ENCODE results near the gene RAPGEF4. TPM values are rescaled to one million over a fixed set of nuclear protein-coding genes. Genes with fewer than 3 reads are reported as not detected.

The RAPGEF4 gene
- total RNA-seq, 4 donors from 2014 or later = 2.5 to 7.9 (median 4.6) TPM

DNA sequence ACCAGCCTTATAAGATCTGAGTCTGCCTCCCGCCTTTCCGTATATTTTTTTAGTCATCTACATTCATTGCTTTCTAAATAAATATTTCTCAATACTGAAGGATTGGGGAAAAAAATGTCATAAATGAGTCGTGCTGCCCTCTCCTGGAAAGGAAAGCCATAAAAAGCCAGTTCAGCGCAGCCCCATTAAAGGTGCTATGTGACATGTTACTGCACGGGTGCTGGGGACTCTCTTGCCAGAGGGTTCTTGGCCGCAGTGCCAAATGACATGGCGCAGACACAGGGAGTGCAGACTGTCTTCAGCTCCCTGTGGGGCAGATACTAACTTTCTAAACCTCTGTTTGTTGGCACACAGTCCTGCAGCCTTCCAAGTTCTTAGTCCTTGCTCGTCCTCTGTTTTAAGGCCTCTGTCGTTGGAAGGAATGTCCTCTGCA lies 286.3 kb downstream of the RAPGEF4 start:
- no peaks in the 10 kb centered on the region for H3K36me3 ChIP-seq
- no peaks in the 10 kb centered on the region for H3K27me3 ChIP-seq
- H3K4me1 ChIP-seq = peaks cover 0 to 9% (median 0%) of the 10 kb centered on the region in 3 donors
- TF ChIP-seq POLR2A (IDR thresholded peaks at IDR 0.05) (no peak), EP300 (IDR thresholded peaks at IDR 0.05) (no peak), POLR2AphosphoS5 (IDR thresholded peaks at IDR 0.05) (no peak)
- TF ChIP-seq, protein P1, sequence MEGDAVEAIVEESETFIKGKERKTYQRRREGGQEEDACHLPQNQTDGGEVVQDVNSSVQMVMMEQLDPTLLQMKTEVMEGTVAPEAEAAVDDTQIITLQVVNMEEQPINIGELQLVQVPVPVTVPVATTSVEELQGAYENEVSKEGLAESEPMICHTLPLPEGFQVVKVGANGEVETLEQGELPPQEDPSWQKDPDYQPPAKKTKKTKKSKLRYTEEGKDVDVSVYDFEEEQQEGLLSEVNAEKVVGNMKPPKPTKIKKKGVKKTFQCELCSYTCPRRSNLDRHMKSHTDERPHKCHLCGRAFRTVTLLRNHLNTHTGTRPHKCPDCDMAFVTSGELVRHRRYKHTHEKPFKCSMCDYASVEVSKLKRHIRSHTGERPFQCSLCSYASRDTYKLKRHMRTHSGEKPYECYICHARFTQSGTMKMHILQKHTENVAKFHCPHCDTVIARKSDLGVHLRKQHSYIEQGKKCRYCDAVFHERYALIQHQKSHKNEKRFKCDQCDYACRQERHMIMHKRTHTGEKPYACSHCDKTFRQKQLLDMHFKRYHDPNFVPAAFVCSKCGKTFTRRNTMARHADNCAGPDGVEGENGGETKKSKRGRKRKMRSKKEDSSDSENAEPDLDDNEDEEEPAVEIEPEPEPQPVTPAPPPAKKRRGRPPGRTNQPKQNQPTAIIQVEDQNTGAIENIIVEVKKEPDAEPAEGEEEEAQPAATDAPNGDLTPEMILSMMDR (IDR thresholded peaks at IDR 0.05) = peak in 1 of 4 experiments; percentile 17
- no peaks in the 10 kb centered on the region for H3K9me3 ChIP-seq
- no peak overlapping the region for H3K4me3 ChIP-seq
- ATAC-seq = no peak
- H3K27ac ChIP-seq = no peak overlapping the region
- WGBS, 2 donors (ENCODE audit: low coverage in 1 of 2) = 60 to 66% methylated on average over 7 to 8 of the region's 9 CpGs

DNA sequence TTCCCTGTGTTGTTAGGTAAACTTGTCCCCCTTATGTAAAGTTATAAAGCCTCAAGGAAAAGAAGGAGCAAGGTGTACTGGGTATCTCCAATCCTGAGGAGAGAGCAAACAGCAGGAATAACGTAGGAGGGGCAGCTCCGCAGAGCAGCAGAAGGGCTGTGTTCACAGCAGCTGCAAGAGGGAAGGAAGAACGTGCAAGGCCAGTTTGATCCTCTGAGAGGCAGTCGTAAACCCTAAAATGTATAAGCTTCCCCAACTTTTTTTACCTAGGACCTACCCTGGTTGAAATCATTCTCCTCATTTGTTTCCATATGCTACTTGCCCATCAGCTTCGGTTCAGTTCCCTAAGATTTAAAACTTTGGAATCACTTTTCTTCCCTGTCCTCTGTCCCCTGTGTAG lies 288.1 kb downstream of the RAPGEF4 start:
- Histone ChIP-seq H3K4me3 (no peak overlapping the region), H3K4me1 (peaks cover 3 to 27% (median 7%) of the 10 kb centered on the region in 3 donors), H3K9me3 (no peaks in the 10 kb centered on the region), H3K27ac (no peak overlapping the region), H3K36me3 (no peaks in the 10 kb centered on the region), H3K27me3 (no peaks in the 10 kb centered on the region)
- TF ChIP-seq POLR2AphosphoS5 (IDR thresholded peaks at IDR 0.05) = no peak
- no peak for TF ChIP-seq POLR2A (IDR thresholded peaks at IDR 0.05)
- TF ChIP-seq EP300 (IDR thresholded peaks at IDR 0.05) = no peak
- TF ChIP-seq, protein P1 (IDR thresholded peaks at IDR 0.05) = no peak
- no peak for ATAC-seq
- 70 to 74% methylated on average over 4 to 5 of the region's 5 CpGs for WGBS, 2 donors (ENCODE audit: low coverage in 1 of 2)

DNA sequence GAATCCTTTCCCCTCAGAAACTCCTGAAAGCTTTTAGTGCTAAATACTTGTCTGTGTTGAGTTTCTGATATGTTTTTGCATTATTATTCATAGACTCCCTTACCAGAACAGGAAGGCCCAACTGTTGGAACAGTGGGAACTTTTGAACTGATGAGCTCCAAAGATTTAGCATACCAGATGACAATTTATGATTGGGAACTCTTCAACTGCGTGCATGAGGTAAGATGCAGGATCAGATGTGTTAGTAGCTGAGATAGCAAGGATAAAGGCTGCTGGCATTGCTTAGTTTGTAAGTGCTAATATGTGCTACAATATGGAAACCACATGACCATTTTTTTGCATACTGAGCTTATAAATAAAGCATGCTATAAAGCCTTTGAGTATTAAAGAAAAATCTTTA lies 290.8 kb downstream of the RAPGEF4 start:
- TF ChIP-seq EP300 (IDR thresholded peaks at IDR 0.05) = no peak
- TF ChIP-seq POLR2A (IDR thresholded peaks at IDR 0.05) = no peak
- no peak for TF ChIP-seq POLR2AphosphoS5 (IDR thresholded peaks at IDR 0.05)
- TF ChIP-seq, protein P1 (IDR thresholded peaks at IDR 0.05) = no peak
- Histone ChIP-seq H3K9me3 (no peaks in the 10 kb centered on the region), H3K4me1 (peaks cover 3 to 32% (median 7%) of the 10 kb centered on the region in 3 donors), H3K27me3 (no peaks in the 10 kb centered on the region), H3K4me3 (no peak overlapping the region), H3K36me3 (no peaks in the 10 kb centered on the region), H3K27ac (peak overlapping the region in 1 of 4 donors; percentile 76)
- 83 to 86% methylated on average over 1 of the region's 1 CpG for WGBS, 2 donors (ENCODE audit: low coverage in 1 of 2)
- ATAC-seq = no peak

DNA sequence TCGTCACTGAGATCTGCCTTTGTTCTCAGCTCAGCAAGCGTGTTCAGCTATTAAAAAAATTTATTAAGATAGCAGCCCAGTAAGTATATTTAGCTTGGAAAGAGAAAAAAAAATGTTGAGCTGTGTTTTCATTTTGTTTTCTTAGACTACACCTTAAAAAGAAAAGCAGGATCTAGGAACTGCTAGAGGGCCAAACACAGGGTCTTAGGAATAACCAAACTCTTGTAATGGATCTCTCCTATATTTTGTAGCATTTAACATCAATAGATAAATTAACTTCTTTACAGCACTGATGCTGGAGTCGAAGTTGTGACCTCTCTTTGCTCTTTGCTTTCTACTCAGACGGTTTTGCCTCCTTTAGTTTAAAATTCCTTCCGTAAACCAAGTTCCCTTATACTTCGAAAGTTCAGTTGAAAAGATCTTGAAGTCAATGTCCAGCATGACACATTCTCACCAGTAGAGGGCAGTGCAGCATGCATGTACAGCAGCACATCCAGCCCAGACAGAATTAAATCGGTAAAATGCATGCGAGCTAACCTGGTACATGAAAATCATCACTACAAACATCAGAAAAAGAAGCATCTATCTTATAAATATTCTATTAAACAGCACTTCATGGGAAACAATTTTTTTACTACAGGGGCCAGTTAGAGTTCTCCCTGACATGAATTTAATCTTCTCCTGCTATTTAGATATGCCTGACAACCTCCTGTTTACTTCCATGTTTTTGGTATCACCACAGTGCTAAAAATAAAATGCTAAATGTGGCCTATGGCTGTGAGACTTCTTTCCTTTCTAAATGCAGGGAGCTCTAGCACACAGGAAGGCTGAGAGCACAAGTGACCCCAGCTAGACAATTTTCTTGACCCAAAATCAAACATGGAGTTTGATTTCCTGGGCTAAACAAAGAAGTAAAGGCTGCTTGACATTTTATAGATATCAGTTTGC lies 291.8 kb downstream of the RAPGEF4 start:
- Histone ChIP-seq H3K36me3 (no peaks in the 10 kb centered on the region), H3K4me3 (no peak overlapping the region), H3K4me1 (peaks cover 3 to 32% (median 7%) of the 10 kb centered on the region in 3 donors), H3K27me3 (no peaks in the 10 kb centered on the region), H3K9me3 (no peaks in the 10 kb centered on the region), H3K27ac (peak overlapping the region; percentile 73 to 78 (median 76))
- WGBS, 2 donors (ENCODE audit: low coverage in 1 of 2) = 11 to 16% methylated on average over 8 of the region's 8 CpGs
- ATAC-seq = peak; percentile 81
- TF ChIP-seq POLR2AphosphoS5 (IDR thresholded peaks at IDR 0.05) (peak; percentile 57), EP300 (IDR thresholded peaks at IDR 0.05) (no peak), POLR2A (IDR thresholded peaks at IDR 0.05) (no peak)
- TF ChIP-seq, protein P1 (IDR thresholded peaks at IDR 0.05) = peak; percentile 90 to 99 (median 96)

All from gastroesophageal sphincter (tissue), 4 donors.